DOHH2 (cell line): ENCODE data around the gene ZNF32.

Experiments
- H3F3A ChIP-seq: fragments of 200-600 bp; sonication (generic), shearing (Covaris generic); 2 replicates; pipeline ENCODE4 v1.6.0; 2016; ENCODE audit warnings: antibody characterized with exemption, mild to moderate bottlenecking; ENCODE audit not compliant: control insufficient read depth, insufficient read depth
- H3K27ac ChIP-seq: fragments of 200-600 bp; sonication (generic); 2 replicates; pipeline ENCODE4 v1.5.1; 2014; ENCODE audit warnings: low read depth, mild to moderate bottlenecking, low read length, moderate library complexity
- H3K27me3 ChIP-seq: fragments of 200-600 bp; sonication (generic); 2 replicates; pipeline ENCODE4 v1.6.1; 2014; ENCODE audit warnings: mild to moderate bottlenecking, low read length, mixed read lengths; ENCODE audit not compliant: control insufficient read depth
- H3K36me3 ChIP-seq: fragments of 200-600 bp; sonication (generic); 2 replicates; pipeline ENCODE4 v1.6.1; 2014; ENCODE audit warnings: mild to moderate bottlenecking, low read length, moderate library complexity, mixed read lengths; ENCODE audit not compliant: control insufficient read depth
- H3K4me1 ChIP-seq: fragments of 200-600 bp; sonication (generic); 2 replicates; pipeline ENCODE4 v1.6.1; 2014; ENCODE audit warnings: mild to moderate bottlenecking, low read length, mixed read lengths; ENCODE audit not compliant: control insufficient read depth
- H3K4me2 ChIP-seq: fragments of 200-600 bp; sonication (generic); 2 replicates; pipeline ENCODE4 v1.6.0; 2014; ENCODE audit warnings: mild to moderate bottlenecking, low read length, moderate library complexity
- H3K4me3 ChIP-seq: fragments of 200-600 bp; sonication (generic); 2 replicates; pipeline ENCODE4 v1.5.1; 2014; ENCODE audit warnings: mild to moderate bottlenecking, low read length, mixed read lengths
- H3K79me2 ChIP-seq: fragments of 200-600 bp; sonication (generic); 2 replicates; pipeline ENCODE4 v1.6.1; 2014; ENCODE audit warnings: mild to moderate bottlenecking, low read length, mixed read lengths; ENCODE audit not compliant: control insufficient read depth
- H3K9me2 ChIP-seq: fragments of 200-600 bp; sonication (generic); replicated peaks from 2 replicates; pipeline ENCODE4 v1.6.1; 2014; ENCODE audit warnings: mild to moderate bottlenecking, low read length, mixed read lengths; ENCODE audit not compliant: control insufficient read depth
- H3K9me3 ChIP-seq: fragments of 200-600 bp; sonication (generic); 2 replicates; pipeline ENCODE4 v1.6.1; 2014; ENCODE audit warnings: antibody characterized with exemption, low read length, mixed read lengths; ENCODE audit not compliant: control insufficient read depth, insufficient read depth
- H4K20me1 ChIP-seq: fragments of 200-600 bp; sonication (generic); 2 replicates; pipeline ENCODE4 v1.6.0; 2014; ENCODE audit warnings: low read depth, mild to moderate bottlenecking, antibody characterized with exemption, low read length, moderate library complexity; ENCODE audit not compliant: control insufficient read depth, insufficient read depth
- CTCF ChIP-seq: fragments of 200-600 bp; sonication (generic); IDR thresholded peaks from one replicate; pipeline ENCODE4 v1.5.1; 2014; ENCODE audit warnings: antibody characterized with exemption, mild to moderate bottlenecking, low read depth, low read length; ENCODE audit not compliant: poor library complexity, severe bottlenecking
- EZH2phosphoT487 ChIP-seq: fragments of 200-600 bp; sonication (generic); IDR thresholded peaks from 2 replicates; pipeline ENCODE4 v1.6.1; 2017; ENCODE audit warnings: borderline replicate concordance, mild to moderate bottlenecking, antibody characterized with exemption, low read length, moderate library complexity, mixed read lengths

The ZNF32 gene

GRCh38 chr10:43648398-43649184 is at the start of gene ZNF32:
Gene ZNF32, minus strand, starts transcription at chr10:43648881. Its CDS starts 2,748 bp downstream, at chr10:43646133.
- Histone ChIP-seq H3K79me2 (no peaks in the 10 kb centered on the region), H3K36me3 (peaks cover 15% of the 10 kb centered on the region), H3K27me3 (no peaks in the 10 kb centered on the region), H3K27ac (no peak within 1 kb of the TSS), H3K4me3 (peak within 1 kb of the TSS; percentile 74), H3K9me2 (no peaks in the 10 kb centered on the region), H3F3A (no peaks in the 10 kb centered on the region), H3K4me1 (peaks cover 7% of the 10 kb centered on the region), H3K4me2 (peak within 1 kb of the TSS; percentile 68), H4K20me1 (no peaks in the 10 kb centered on the region), H3K9me3 (peaks cover 28% of the 10 kb centered on the region)
- no peak for TF ChIP-seq EZH2phosphoT487
- no peak for TF ChIP-seq CTCF

- Histone ChIP-seq H3K79me2 (no peaks in the 10 kb centered on the region), H3K4me3 (no peak overlapping the region), H3K27me3 (no peaks in the 10 kb centered on the region), H3K4me1 (no peaks in the 10 kb centered on the region), H3F3A (no peaks in the 10 kb centered on the region), H3K27ac (no peak overlapping the region), H4K20me1 (no peaks in the 10 kb centered on the region), H3K4me2 (no peak overlapping the region), H3K36me3 (no peaks in the 10 kb centered on the region), H3K9me2 (no peaks in the 10 kb centered on the region), H3K9me3 (no peaks in the 10 kb centered on the region)
- TF ChIP-seq EZH2phosphoT487, result no peak
- no peak for TF ChIP-seq CTCF
Observed at GRCh38 chr10:43698156-43698555, 49.5 kb upstream of the ZNF32 start.

GRCh38 chr10:43696909-43697483 is 48.3 kb upstream of the ZNF32 start:
- H3K27ac ChIP-seq, result no peak overlapping the region
- no peak overlapping the region for H3K4me2 ChIP-seq
- H3K9me2 ChIP-seq, result no peaks in the 10 kb centered on the region
- H3K79me2 ChIP-seq, result no peaks in the 10 kb centered on the region
- TF ChIP-seq EZH2phosphoT487, result no peak
- TF ChIP-seq CTCF, result no peak
- H3K4me1 ChIP-seq, result no peaks in the 10 kb centered on the region
- no peaks in the 10 kb centered on the region for H4K20me1 ChIP-seq
- H3K4me3 ChIP-seq, result no peak overlapping the region
- no peaks in the 10 kb centered on the region for H3K36me3 ChIP-seq
- no peaks in the 10 kb centered on the region for H3K27me3 ChIP-seq
- no peaks in the 10 kb centered on the region for H3K9me3 ChIP-seq
- no peaks in the 10 kb centered on the region for H3F3A ChIP-seq
